GM20000 (cell line): ENCODE data around the gene ZNF576.

Source experiments
- DNase-seq: peaks from one replicate; pipeline ENCODE4 v3.0.0; 2012; ENCODE audit warnings: low spot score
- CTCF ChIP-seq: IDR thresholded peaks from 2 replicates; pipeline ENCODE4 v1.5.1; 2012; ENCODE audit warnings: mild to moderate bottlenecking, control low read depth; ENCODE audit errors: extremely low read depth, missing control alignments

The ZNF576 gene

GRCh38 chr19:43624933-43625332 is 28.5 kb downstream of the ZNF576 start:
- TF ChIP-seq CTCF, result peak; percentile 60
- DNase-seq, result peak; percentile 88

DNA sequence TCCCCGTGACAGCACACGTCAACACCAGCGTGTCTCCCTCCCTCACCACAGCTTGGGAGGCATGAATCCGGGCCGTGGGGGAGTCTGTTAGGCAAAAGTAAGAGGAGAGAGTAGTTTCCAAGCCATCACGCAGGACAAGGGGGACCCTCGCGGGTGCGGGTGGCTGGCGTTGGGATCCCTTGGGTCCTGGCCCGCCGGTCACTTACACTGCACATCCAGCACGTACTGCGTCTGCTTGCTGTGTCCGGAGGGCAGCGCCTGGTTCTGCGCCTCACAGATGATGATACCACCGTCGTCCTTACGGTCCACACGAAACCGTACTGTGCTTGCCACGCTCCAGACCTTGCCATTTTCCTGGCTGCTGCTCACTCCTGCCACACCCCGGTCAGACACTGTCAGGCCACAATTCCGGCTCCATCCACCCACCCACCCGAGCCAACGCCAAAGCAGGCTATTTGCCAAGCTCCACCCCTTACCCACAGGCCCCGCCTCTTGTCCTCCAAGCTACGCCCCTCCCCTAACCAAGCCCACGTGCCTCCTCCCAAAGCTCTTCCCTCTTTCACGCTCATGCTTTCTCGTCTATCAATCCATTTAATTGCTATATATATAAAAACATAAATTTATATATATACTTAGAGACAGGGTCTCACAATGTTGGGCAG is 29.7 kb downstream of the ZNF576 start:
- DNase-seq, result peak; percentile 58
- TF ChIP-seq CTCF, result no peak

- no peak for TF ChIP-seq CTCF
- no peak for DNase-seq
Observed at GRCh38 chr19:43626838-43627237, 30.4 kb downstream of the ZNF576 start.

GRCh38 chr19:43628646-43629326 is 32.4 kb downstream of the ZNF576 start:
- no peak for TF ChIP-seq CTCF

GRCh38 chr19:43631491-43631890 is 35.1 kb downstream of the ZNF576 start:
- TF ChIP-seq CTCF, result no peak
- no peak for DNase-seq

More at GRCh38 chr19:43628646-43629326, 32.4 kb downstream of the ZNF576 start:
- no peak for DNase-seq

GRCh38 chr19:43633520-43633919 is 37.1 kb downstream of the ZNF576 start:
- DNase-seq, result no peak
- TF ChIP-seq CTCF, result no peak

GRCh38 chr19:43634068-43634467 is 37.7 kb downstream of the ZNF576 start:
- DNase-seq, result no peak
- TF ChIP-seq CTCF, result no peak
